ENCODE data around the gene RING1.
A peak's percentile ranks its signal among the peaks of the same experiment; 100 is the strongest.

The RING1 gene

DNA sequence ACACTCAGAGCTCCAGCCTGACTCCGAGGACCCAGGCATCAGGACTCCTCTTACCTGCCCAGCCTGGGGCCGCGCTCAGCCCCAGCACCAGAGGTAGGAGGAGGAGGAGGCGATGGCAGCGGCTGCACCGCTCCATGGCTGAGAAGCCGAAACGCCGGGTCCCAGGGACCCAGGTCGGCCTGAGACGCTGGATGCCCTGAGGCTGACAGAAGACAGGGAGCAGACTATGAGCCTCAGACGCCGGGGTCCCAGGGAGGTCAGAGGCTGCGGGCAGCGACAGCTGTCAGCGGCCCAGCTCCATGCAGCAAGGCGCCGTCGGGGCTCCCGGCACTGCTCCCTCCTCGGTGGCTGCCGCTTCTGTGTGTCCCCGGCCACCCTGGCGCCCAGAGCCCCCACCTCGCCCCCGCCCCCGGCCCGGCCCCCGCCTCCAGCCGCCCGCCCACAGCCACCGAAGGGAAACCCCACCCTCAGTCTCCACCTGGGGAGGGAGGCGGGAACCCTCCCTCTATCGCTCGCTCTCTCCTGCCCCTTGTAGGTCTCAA, 16.1 kb upstream of the RING1 start, which contains the start of gene COL11A2:
Gene COL11A2, minus strand, starts transcription at position 363 of the 542 bp plus-strand sequence. Its CDS starts 227 bp downstream, at position 136.
- no peak for FAIRE-seq

DNA sequence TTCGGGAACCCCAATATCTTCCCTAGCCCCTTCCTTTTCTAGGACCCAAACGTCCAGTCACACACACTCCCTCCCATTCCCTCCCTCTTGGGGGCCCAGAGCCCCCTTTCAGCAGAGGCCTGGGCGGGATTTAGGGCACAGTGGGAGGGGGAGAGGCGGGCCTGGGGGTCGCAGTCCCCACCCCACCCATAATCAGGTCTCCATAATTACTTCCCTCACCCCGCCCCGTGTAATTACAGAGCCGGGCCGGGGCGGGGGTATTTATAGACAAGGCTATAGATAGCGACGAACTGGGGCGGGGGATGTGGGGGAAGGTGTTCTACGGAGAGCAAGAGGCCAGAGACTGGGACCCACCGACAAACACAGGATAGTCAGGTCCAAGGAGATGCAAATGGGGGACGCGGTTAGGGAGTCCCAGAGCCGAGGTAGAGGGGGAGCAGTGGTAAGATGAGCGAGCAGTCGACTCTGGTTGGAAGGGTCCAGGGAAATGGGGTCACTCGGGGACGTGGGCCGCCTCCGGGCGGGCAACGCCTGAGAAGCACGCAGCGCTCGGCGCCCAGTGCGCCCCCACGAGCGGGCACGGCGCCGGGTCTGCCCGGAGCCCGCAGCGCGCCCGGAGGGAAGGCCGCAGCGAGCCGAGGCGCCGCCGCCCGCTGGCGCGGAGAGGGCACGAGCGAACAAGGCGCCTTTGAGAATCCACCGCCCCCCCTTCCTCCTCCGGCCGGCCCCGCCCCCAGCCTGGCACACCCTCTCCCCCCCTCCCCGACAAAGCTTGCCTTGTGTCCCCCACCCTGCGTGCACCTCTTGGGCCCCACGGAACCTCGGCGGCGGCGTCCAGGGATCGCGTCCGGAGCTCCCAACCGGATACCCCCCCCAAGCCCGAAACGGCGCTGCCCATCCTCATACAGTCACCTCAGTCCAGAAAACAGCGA, 15.4 kb upstream of the RING1 start:
- DNase-seq (ENCODE audit: low spot score) (no peak), FAIRE-seq (no peak)

More for the DNA sequence above, 16.1 kb upstream of the RING1 start, which contains the start of gene COL11A2:
- no peak for DNase-seq (ENCODE audit: low spot score)

DNA sequence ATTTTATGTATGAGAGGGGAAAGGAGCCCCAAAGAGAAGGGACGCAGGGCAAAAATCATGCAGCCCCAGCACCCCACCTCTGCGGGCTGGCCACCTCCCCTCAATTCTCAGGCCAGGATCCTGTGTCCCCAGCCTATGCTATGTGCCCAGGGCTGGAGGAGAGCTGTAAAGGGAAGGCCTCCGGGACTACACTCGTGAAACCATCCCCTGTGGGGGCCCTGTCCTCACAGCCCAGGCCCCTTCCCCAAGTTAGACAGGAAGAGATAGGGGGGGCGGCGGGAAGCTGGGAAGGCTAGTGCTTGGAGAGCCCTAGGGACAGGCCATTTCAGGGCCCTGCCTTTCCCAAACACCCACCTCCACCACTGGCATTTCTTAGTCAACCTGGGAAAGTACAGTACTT, 14.7 kb upstream of the RING1 start:
- no peak for FAIRE-seq
- no peak for DNase-seq (ENCODE audit: low spot score)

DNA sequence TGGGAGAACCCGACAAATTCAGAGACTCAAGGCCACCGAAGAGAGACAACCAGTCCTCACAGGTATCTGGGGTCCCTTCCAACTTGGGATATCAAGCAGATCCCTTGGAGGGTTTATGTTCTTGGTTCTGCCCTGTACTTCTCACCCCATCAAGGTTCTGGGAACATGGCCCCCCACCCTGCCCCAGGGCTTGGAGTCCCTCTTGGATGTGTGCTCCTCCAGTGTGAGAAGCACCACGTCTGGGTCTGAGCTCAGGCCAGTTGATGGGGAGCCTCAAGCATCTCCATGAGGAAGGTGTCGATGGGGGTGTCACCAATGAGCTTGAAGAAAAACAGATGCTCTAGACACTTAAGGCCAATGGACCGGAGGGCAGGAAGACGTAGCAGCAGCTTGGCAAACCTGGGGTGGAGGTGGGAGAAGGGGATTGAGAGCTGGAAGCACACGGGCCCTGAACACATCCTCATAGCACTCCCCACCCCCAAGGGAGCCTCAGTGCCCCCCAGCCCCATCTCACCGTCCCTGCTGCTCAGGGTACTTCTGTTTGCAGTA, 13.8 kb upstream of the RING1 start:
- FAIRE-seq: no peak
- no peak for DNase-seq (ENCODE audit: low spot score)

DNA sequence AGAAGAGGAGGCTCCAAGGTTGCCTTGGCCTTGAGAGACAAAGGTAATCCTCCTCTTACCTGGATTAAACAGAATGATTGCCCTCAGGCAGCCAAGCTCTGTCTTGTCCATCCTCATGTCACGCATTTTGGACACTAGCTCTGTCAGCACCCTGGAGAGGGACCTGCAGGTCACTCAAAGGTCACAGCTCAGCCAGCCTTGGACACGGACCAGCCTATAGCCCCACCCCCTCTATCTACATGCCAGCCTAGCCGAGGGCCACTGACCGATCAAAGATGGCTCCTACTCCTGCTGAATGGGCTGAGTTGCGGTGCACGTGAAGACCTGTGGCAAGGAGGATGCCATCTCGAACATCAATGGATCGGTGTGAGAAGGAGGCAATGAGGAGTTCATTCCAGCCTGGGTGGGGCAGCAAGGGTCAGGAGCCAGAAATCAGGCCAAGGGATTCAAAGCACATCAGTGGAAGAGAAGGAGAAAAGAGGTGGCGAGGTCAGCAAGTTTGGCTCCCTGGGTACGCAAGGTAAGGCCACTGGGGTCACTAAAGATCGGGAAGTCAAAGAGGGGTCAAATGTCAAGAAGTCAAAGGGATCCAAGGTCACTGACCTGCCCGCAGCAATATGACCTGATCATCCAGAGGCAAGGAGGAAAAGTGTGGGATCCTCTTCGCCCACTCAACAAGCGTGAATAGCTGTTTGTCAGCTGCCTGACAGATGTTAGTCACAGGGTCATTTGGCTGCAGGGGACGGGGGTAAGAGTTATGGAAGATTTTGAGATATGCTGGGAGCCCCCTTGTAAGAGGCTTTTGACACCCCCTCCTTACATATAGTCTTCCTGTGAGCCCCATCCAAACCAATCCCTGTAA, 12.8 kb upstream of the RING1 start:
- no peak for DNase-seq (ENCODE audit: low spot score)

DNA sequence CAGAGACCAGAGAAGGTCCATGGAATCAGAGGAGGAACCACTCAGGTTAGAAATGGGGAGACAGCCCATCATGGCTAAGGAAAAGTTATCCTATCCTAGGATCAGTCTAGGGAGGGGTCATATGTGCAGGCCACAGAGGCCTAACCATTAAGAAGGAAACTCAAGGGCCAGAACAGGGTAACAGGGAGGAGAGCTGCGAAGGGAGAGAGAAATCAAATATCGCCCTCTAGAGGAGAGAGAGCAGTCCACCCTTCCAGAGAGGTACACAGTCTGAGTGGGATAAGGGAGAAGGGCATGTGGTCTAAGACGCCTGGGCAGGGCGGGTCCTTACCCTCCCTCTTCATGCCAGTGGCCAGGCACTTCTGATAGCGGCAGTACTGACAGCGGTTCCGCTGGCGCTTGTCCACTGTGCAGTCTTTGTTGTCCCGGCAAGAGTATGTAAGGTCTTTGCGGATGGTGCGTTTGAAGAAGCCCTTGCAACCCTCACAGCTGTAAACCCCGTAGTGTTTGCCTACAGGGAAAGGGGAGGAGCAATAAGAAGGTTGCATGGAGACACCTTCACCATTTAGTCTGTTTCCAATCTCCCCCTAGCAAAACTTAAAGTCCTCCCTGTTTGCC, 10.8 kb upstream of the RING1 start:
- DNase-seq (ENCODE audit: low spot score): peak; percentile 71
- FAIRE-seq: no peak

More for the DNA sequence above, 12.8 kb upstream of the RING1 start:
- FAIRE-seq: no peak

DNA sequence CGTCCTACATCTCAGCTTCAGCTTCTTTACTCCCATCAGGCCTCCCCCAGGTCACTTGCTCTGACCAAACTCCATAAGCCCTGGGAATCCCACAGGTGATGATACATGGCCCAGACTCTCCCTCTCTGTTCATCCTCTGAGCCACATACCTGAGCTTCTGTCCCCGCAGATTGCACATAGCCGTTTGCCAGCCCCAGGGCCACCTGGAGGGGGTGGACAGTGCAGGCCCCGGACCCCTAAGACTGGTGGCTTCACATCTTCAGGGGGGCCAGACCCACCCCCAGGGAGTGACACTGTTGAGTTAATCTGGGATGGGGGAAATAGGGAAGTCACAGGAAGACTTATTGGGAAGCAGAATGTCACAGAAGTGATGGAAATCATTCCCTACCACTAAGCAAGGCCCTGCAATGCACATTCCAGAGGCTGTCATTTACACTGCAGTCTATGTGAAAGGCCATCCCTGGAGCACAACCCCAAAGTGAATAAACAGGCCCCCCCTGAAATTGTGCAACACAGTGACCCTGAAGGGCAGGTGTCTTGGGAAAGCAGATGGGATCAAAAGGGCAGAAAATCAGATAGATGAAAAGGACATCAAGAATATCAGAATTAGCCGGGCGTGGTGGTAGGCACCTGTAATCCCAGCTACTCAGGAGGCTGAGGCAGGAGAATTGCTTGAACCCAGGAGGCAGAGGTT, 10.0 kb upstream of the RING1 start:
- DNase-seq (ENCODE audit: low spot score): no peak
- FAIRE-seq: no peak

DNA sequence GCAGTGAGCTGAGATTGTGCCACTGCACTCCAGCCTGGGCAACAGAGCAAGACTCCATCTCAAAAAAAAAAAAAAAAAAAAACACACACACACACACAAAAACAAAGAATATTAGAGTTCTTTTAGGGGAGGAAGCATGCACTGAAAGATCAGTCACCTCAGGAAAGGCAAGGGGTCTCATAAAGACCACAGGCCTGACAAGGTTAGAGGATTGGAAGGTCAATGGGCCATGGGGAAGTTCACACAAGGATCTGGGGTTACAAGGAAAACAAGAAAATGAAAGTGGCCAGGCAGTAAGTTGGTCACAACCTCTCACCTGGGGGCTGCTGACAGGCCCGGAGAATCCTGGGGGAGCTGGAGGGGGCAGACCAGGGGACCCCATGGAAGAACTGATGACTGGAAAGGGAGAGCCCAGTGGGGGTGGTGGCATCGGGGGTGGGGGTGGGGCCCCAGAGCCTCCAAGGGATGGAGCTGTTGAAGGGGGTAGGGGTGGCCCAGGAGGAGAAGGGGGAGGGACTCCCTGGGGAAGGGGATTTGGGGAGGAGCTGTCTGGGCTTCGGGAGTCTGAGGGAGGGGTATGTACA, 9.4 kb upstream of the RING1 start:
- DNase-seq (ENCODE audit: low spot score) (no peak), FAIRE-seq (no peak)

DNA sequence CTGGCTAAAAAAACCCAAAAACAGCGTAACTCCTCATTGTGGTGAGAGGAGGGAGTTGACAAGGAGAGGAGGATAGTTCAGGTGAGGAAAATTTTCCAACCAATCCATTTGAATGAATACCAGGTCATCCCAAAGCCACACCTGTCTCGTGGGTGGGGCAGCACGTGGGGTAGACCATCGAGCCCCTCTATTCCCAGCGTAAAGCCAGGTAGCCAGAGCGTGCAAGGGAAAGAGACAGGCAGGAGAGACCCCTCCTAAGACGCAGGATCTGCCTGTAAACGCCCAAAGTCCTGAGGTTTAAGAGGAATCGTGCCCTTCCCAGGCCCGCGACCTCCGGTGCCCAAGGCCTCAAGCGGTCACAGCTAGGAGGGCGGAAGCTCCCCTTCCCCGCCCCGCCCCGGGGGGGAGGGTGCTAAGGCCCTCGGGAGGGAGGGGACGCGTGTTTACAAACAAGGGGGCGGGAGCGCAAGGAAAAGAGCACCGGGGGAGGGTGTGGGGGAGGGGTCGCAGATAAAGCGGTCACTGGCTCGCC, 8.5 kb upstream of the RING1 start:
- FAIRE-seq (no peak), DNase-seq (ENCODE audit: low spot score) (peak; percentile 85)

DNA sequence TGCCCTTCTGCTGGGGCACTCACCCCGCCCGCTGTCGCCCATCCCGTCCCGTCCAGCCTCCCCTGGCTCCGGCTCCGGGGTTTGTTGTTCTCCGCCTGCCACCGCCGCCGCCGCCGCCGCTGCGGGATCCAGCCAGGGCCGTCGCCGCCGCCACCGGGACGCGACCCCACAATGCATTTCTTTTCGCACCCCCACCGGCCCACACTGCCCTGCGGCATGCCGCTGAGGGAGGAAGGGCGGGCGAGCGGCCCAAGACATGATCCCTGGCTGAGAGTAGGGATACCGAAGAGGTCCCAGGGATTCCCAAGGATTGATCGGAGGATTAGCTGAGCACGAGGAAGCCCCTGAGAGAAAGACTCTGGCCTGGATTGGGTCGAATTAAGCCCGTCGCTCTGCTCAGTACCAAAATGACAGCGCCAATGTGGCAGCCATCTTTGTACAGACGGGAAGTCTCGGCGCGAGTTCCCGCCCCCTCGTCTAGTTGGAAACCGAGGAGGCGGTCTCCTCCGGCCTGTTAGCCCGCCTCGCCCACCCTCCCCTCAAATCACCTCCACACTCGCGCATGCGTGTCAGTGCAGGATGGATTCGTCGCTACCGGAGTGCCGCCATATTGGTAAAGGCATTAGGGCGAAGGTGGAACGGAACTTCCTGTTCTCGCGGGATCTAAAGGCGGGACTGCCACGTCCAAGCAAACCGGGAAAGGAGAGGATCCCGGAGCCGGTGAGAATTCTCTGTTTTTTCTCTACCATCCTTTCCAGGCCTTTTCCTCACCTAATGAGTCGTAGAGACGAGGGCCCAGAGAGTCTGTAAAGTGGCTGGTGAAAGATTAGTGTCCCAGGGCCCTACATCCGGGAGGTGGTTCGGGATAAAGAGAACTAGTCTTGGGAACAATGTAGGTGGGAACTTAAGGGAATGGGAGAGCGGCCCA, 7.8 kb upstream of the RING1 start, which contains the start of the genes RXRB and SLC39A7:
Gene RXRB, minus strand, starts transcription at position 447 of the 928 bp plus-strand sequence. Its CDS starts 189 bp downstream, at position 258.
Gene SLC39A7, plus strand, starts transcription at position 649 of the 928 bp plus-strand sequence. CDS start 379 bp downstream, outside the sequence.
- FAIRE-seq (peak; percentile 23), DNase-seq (ENCODE audit: low spot score) (peak; percentile 98)

DNA sequence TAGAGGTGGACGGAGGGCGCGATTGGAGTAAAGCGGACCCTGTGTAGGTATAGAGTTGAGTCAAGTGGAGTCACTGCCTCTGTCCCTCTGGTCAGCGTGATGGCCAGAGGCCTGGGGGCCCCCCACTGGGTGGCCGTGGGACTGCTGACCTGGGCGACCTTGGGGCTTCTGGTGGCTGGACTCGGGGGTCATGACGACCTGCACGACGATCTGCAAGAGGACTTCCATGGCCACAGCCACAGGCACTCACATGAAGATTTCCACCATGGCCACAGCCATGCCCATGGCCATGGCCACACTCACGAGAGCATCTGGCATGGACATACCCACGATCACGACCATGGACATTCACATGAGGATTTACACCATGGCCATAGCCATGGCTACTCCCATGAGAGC, 7.2 kb upstream of the RING1 start:
- FAIRE-seq: no peak
- DNase-seq (ENCODE audit: low spot score): no peak

DNA sequence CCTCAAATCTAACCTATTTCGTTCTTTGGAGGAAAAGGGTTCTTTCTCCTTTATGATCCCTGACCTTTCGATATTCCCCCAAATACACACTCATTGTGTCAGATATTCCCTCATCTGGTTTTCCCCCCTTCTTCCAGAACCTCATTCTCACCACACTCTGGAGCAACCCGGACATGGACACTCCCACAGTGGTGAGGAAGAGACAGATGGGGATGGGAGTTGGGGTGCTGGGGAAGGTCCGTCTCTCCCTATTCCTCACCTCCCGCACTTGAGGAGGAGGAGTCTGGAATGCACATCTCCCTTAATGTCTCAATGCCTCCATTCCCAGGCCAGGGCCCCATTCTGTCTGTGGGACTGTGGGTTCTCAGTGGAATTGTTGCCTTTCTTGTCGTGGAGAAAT, 6.4 kb upstream of the RING1 start:
- DNase-seq (ENCODE audit: low spot score): no peak
- FAIRE-seq: no peak

DNA sequence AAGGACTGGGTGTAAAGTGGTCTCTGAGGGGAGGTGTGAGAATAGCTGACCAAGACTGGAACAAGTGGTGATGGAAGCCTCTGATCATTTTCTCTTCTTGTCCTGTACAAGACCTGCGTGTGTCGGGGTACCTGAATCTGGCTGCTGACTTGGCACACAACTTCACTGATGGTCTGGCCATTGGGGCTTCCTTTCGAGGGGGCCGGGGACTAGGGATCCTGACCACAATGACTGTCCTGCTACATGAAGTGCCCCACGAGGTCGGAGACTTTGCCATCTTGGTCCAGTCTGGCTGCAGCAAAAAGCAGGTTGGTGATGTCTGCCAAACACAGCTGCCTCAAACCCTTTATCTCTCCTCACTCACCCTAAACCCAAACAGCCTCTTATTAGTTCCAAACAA, 5.5 kb upstream of the RING1 start:
- FAIRE-seq: no peak
- DNase-seq (ENCODE audit: low spot score): no peak

DNA sequence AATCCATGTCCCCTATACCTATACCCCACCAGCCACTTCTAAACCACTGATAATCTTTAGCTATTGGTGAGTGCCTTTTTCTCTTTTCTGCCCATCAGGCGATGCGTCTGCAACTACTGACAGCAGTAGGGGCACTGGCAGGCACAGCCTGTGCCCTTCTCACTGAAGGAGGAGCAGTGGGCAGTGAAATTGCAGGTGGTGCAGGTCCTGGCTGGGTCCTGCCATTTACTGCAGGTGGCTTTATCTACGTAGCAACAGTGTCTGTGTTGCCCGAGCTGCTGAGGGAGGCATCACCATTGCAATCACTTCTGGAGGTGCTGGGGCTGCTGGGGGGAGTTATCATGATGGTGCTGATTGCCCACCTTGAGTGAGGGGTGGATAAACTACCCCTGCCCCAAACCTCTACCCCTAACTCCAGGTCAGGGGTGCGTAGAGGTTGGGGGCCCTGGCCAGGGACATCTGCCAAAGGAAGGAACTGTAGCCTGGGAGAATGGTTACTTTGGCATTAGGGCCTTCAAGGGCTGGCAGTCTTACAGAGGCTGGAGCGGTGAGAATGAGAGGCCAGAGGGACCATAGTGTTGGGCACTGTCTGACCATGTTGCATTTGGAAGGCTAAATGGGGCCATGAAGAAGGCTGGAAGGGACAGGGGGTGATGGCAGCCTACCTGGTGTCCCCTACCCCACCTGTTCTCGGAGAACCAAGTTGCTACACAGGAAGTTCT, 4.7 kb upstream of the RING1 start:
- FAIRE-seq (no peak), DNase-seq (ENCODE audit: low spot score) (no peak)

DNA sequence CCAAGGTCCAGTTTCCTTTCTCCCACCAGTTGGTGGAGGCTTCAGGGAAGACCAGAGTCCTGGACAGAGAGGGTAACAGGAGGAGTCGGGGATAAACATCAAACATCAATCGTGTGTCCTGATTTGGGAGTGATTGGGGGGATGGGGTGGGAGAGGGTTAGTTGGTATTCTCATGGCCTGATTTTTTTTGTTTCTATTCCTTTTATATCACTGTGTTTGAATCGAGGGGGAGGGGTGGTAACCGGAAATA, 4.2 kb upstream of the RING1 start:
- DNase-seq (ENCODE audit: low spot score): no peak
- no peak for FAIRE-seq

DNA sequence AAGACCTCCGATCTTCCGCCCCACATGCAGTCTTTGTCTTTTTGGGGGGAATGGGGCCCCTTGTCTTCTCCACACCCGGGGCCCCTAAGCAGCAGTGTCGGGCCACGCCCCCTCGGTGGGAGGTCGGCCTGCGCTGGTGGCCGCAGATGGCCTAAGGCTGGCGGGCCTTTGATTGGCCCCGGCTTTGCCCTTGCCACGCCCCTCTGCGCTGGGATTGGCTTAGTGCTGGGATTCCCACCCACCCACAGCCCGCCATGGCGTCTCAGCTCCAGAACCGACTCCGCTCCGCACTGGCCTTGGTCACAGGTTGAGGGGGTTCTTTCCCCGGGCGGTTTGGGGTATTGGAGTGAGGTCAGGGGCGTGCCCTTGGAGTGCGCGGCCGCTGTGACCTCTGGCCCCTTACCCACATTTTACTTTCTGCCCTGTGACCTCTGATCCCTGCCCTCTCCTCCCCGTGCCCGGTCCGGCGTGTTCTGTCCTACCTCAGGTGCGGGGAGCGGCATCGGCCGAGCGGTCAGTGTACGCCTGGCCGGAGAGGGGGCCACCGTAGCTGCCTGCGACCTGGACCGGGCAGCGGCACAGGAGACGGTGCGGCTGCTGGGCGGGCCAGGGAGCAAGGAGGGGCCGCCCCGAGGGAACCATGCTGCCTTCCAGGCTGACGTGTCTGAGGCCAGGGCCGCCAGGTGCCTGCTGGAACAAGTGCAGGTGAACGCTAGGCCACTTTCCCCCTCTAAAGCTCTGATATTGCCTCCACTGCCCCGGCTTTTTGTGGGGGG, 3.7 kb upstream of the RING1 start, which contains the start of gene HSD17B8:
Gene HSD17B8, plus strand, starts transcription at position 241 of the 776 bp plus-strand sequence. Its CDS starts 14 bp downstream, at position 255.
- DNase-seq (ENCODE audit: low spot score) (peak; percentile 73), FAIRE-seq (no peak)
